ENCODE measurements around the gene GPT2.

GPT2 gene

DNA sequence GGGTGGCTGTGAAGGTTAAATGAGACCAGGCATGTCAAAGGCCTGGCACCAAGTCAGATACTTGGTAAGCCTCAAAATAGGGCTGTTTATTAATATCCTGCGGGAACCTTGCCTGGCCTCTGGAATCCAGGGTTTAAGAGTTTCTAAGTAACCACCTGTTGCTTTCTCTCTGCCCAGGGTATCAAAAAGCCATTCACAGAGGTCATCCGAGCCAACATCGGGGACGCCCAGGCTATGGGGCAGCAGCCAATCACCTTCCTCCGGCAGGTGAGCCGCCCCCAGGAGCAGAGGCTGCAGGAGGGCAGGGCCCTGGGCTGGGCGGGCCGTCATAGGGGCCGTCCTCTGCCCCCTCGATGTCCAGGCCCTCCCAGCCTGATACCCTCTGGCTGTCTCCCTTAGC, 13.3 kb downstream of the GPT2 start:
- no peak for DNase-seq

DNA sequence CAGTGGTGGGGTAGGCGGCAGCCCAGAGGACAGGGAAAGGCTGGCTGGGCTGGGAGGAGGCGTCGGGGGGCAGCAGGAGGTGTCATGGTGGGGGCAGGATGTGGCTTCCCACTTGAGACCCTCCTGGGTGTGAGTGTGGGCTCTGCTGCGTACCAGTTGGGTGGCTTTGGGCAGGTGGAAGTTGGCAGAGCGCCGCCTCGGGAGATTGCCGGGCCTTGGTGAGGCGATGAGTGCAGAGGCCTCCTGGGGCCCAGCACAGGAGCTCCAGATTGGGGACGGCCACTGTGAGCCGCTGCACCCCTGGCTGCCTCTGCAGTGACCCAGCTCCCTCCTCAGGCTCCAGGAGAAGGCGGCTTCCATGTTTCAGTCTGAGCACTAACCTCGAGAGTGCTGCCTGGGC, 13.8 kb downstream of the GPT2 start:
- DNase-seq, result no peak

DNA sequence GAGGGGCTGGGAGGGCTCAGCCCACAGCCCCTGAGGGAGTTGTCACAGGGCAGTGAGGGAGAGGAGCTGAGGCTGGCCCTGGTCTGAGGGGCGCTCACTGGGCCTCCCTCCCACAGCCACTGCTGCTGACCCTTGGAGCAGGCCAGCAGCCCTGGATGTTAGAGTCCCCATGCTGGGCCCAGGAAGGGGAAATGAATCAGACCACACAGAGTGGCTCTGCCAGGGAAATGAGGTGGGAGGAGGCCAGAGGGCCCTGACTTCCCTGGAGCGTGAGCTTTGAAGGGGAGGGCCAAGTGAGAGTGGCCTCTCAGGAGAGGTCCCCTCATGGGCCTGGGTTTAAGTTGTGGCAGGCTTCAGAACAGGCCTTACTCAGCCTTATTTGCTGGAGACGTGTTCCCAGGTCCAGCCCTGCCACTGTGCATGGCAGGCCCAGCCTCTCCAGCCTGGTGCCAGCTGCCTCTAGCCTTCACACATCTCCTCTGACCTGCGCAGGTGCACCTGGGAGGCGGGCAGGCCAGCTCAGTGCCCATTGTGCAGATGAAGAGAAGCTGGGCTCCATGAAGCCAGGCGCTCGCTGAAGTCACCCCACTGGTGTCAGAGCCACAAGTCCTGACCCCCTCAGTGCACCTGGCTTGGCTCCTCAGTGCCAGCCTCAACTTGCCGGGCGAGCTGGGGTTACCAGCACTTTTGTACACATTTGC, 15.4 kb downstream of the GPT2 start:
- DNase-seq, result peak; percentile 58 to 69 (median 62)

DNA sequence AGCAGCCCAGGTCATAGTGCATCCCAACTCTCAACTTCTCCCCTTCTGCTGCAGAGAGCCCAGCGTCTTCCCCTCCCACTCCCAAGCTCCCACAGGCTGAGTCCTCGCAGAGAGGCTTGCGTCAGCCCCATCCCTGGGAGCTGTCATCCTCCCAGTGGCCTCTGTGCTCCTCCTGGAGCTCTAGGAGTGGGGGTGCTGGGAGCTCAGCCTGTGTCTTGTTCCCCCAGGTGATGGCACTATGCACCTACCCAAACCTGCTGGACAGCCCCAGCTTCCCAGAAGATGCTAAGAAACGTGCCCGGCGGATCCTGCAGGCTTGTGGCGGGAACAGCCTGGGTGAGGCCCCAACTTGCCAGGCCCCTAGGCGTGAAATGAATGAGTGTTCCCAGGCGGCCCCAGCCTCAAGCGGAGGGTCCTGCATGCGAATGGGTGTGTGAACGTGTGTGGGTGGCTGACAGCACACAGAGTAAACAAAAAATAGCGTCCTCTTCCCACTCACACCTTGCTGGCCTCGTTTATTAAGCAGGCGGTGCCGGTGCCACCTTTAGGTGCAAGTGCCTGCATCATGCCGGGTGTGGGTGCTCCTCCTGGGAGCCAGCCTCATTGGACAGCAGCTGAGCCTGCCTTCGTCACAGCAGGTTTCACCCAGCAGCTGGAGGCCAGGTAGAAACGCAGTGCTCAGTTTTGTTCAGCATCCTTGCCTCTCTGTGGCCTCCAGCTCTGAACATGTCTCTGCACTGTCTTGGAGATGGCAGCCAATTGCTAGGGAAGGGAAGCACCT, 16.5 kb downstream of the GPT2 start:
- peak in 1 of 3 donors; percentile 27 for DNase-seq

DNA sequence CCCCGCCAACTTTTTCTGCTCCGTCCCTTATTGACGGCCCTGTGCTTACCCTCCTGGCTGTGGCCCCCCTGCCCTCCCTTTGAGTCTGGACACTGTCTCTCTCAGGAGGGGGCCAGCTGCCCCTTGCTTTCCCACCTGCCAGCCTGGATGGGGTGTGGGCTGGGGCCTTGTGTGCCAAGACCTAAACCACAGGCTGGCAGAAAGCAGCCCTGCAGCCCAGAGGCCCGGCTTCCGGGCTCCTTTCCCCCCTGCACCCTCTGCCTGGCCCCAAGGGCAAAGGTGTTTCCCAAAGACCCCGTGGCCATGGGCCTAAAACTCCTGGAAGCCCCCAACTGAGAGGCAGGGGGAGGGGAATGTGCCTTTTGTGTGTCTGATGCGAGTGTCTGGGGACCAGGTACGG, 17.5 kb downstream of the GPT2 start:
- DNase-seq, result no peak

DNA sequence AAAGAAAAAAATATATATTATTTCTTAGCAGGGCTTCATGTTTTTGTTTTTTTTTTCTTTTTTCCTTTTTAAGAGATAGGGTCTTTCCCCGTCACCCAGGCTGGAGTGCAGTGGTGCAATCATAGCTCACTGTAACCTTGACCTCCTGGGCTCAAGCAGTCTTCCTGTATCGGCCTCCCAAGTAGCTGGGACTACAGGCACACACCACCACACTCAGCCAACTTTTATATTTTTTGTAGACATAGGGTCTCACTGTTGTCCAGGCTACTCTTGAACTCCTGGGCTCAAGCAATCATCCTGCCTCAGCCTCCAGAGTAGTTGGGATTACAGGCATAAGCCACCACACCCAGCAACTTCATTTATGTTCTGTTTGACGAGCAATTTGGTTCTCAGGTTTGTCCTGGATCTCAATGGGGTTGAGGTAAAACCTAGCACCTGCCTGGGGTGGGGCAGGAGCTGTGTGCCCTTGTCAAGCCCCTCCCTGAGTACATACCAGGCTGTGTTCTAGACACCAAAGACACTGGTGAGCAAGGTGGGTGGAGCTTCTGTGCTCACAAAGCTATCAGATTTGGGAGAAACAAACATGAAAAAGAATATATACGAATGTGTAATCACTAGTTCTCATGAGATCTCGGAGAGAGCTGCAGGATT, 19.2 kb downstream of the GPT2 start:
- DNase-seq, result no peak

DNA sequence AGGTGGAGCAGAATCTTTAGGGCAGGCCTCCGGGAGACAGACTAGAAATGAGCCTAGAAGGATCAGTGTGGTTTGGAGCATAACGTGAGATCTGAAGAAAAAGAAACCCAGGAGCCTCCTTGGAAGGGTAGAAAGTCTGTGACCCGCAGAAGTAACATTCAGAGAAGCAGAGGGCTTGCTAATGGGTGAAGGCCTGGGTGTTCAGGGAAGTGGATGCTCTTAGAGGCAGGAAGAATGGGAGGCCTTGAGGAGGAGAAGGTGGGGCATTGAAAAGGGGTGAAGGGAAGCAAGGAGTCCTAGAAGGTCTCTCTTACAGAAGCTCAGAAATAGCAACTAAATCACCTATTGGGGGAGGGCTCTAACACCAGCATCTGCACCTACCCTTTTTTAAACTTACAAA, 20.3 kb downstream of the GPT2 start:
- DNase-seq, result no peak

DNA sequence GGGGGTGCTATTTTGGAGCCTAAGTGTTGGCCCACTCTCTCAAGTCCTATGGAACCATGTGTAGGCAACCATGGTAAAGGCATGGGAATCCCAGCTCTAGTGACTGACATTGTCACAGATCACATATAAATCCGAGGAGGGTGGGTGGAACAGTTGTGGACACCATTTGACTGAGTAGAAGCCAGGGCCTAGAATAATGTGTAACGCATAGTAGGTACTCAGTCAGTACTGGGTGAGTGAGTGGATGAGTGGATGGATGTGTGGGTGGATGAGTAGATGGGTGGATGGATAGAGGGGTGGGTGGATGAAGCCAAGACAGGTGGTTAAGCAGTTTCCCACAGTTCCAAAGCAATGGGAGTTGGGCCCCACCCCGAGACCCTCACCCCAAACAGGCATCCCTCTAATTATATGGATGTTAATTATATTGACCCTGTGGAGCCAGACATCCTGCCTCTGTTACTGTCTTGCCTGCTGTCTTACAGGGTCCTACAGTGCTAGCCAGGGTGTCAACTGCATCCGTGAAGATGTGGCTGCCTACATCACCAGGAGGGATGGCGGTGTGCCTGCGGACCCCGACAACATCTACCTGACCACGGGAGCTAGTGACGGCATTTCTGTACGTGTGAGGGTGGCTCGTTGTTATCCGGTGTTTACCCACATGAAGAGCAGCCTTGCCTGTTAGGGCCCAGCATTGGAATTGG, 22.3 kb downstream of the GPT2 start:
- DNase-seq, result no peak

DNA sequence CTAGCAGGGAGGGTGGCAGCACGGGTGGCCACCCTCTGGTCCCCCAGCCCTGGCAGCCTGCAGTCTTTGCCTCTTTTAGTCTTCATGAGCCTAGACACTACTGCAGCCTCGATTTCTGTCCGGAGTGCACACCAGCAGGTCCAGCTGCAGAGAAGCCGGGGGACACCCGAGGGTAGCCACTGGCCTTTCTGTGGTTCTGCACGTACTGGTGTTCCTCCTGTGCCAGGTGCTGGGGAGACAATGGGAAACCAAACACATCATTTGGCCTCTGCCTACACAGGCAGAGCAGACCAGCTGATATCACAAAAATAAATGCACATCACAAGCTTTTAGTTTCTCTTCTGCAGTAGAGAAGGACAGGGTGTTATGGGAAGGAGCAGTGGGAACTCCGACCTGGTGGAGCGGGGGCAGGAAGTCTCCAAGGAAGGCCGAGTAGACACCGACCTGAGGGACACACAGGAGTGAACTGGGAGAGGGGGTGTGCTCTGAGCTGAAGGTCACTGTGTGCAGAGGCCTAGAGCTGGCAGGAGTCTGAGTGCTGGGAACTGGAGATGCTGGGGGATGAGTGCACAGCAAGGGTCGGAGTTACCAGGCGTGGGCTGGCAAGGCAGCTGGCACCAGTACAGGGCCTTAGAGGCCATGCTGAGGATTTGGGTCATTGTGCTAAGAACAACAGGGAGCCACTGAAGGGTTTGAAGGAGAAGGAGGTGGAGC, 23.1 kb downstream of the GPT2 start:
- DNase-seq, result no peak

DNA sequence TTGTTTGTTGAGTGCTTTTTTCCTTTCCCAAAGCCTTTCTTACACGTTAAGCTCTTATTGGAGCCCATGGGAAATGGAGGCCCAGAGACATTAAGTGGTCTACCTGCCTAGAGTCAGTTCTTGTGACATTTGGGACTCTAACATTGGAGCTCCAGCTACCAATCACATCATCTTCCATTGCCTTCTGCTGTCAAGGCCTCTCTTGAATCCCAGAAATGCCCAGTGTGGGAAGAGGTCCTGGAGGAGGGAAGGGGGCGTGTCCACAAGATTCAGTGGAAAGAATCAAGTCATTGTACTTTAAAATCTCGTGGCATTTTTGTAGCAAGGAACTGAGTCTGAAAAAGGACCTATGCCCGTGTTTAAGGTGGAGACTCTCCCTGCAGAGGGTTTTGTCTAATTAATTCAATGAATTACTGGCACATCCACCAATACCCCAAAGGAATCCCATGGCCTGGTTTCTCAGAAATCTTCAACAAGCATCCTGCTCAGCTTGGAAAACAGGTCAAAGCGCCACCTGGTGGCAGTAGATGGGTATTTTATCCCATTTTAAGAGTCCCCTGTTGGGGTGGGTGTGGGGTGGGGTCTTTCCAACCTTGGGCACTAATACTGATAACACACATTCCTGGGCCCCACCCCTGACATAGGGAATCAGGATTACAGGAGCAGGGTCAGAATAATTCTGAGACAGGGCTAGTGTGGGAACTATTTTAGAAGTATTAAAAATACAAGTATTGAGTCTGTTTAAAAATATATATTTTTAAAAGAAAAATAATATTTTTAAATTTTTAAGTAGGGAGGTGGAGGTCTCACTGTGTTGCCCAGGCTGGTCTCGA, 24.6 kb downstream of the GPT2 start:
- peak; percentile 75 to 85 (median 79) for DNase-seq

DNA sequence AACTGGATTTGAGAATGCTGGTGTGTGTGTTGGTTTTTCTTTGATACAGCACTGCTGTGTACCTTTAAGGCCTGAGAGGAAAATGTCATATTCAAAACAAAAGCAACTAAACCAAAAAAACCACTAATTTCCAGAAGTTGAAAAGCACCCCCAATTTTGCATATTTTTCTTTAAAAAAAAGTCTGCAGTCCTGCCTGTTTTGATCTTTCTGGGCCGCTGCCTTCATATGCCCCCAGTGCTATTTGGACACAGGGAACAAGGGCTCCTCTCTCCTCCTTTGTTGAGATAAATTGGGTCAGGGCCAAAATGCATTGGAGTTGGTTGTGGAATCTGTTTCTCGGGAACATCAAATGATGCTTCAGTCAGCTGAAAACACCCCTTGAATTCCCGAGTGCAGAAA, 26.9 kb downstream of the GPT2 start:
- DNase-seq, result no peak

DNA sequence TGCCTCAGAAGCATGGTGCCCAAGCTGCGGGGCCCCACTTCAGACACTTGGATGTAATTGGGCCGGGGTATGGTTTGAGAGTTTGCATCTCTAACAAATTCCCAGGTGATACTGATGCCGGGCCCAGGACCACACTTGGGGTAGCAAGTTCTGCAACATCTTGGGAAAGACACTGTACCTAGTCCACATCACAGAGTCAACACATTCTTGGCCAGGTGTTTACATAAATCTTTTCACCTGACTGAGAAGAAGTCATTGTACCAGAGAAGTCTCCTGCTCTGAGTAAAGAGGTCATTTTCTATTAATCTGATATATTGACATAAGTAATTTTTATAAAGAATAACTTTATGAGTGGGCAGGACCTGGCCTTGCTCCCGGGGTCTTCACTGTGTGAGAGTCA, 27.5 kb downstream of the GPT2 start:
- DNase-seq, result no peak

DNA sequence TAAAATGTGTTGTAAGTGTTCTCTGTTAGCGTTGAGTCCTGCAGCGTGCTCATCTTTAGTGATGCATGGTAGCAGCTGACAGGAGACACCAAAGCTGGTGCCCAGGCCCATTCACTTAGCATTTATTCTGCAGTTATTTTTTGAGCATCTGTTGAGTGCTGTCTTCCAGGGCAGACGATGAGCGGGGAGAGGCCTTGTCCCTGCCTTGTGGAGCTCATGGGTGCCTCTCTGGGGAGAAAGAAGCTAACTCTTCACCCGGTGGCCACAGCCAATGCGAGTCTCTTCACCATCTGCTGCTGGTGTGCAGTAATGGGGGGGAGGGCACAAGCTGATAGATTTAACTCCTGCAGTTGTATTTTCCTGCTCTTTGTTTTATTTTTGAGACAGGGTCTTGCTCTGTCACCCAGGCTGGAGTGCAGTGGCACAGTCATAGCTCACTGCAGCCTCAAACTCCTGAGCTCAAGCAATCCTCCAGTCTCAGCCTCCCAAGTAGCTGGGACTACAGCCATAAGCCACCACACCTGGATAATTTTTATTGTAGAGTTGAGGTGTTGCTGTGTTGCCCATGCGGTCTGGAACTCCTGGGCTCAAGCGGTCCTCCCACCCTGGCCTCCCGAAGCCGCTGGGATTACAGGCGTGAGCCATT, 30.5 kb downstream of the GPT2 start:
- no peak for DNase-seq

DNA sequence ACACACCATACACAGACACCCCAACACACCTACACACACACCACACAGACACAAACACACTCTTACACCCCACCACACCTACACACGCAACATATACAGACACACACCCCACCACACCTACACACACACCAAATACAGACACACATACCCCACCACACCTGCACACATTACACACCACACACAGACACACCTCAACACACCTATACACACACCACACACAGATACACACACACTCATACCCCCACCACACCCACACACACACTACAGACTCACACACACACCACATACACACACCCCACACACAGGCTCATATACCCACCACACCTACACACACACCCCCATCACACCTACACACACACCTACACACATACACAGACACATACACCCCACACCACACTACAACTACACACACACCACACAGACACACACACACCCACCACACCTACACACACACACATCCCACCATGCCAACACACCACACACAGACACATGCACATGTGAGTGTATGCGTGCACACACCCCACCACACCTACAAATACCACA, 31.4 kb downstream of the GPT2 start:
- DNase-seq, result no peak

DNA sequence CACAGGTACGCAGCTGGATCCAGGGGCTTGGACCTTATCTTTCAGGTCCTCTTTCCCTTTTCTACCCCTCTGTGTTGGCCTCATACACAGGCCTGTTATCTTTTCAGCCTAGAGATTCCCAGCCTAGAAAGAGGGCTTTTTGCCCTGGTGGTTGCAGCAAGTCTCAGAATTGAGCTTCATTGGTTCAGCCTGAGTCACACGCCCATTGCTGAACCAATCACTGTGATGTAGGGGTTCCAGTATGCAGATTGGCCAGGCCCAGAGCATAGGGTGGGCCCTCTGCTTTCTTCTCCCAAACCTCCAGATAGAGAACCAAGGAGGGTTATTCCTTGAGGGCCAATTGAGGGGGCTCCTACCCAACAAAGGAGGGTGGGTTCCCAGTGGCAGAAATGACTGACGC, 32.8 kb downstream of the GPT2 start:
- DNase-seq, result no peak

DNA sequence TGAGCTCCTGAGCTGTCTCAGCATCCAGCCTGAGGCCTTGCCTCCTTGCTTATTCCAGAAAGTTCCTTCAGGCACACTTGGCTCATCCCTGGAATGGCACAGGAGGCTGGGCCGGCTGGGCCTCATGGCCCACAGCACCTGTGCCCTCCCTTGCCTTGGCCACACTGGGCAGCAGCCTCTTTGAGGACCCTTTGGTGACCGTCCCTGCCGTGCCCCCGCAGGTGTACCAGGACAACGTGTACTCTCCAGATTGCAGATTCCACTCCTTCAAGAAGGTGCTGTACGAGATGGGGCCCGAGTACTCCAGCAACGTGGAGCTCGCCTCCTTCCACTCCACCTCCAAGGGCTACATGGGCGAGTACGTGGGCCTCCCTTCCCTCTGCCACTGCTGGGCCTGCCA, 34.2 kb downstream of the GPT2 start:
- DNase-seq, result no peak

DNA sequence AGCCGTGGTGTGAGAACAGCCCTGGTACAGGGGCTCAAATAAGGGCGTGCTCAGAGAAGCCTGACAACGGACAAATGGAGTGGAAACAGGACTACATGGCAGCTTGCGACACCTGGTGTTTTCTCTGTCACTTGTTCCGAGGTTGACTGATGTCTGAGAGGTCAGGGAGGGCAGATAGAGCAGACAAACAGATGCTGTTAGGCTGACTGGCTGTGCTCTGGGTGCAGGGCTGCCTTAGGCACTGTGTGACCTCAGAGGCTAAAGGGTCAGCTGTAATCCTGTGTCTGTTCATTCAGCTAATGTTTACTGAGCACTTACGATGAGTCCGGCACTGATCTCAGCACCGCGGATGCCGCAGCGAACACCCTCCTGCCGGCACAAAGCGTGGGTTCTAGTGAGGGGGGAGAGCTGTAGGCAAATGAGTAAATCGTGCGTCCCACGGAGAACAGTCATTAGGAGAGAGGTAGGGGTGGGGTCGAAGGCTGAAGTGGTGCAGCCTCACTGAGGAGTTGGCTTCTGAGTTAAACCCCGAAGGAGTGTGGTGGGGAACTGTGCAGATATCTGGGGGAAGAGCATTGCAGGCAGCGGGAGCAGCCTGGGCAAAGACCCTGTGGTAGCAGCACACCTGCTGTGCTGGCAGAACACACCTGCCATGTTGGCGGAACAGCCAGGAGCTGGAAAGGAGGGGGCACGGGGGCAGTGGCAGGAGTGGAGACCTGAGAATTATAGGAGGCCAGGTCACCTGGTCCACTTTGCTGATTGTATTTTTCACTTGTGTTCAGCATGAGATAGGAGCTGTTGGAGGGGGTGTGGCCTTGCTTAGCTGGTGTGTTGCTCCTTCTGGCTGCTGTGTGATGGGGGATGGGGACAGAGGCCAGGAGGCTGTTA, 35.0 kb downstream of the GPT2 start:
- no peak for DNase-seq

DNA sequence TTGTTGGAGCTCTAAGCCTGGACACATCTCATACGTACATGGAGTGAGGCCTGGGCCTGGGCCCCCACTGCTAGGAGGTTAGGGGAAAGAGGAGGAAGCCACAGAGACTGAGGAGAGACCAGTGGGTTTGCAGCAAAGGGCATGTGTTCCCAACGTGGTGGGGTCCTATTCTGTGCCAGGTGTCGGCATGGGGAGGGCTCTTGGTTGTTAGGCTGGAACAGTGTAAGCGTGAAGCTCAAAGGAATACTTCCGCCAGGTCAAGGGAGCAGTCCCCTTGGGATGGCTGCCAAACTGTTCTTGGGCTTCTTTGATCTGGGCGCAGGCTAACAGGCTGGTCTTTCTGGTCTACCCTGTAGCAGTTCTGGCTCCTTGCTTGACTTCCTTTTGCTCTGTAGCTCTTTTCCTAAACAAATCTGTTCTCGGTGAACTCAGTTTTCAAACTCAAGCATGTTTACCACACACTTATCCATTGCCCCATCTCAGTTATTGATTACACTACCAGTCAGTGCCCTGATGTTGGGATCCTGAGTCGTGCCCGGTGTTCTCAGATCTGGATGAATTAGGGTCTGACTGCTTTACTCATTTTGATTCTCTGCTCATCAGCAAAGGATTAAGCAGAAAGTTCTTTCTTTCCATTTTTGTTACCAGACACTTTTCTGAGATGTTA, 36.4 kb downstream of the GPT2 start:
- DNase-seq, result no peak

DNA sequence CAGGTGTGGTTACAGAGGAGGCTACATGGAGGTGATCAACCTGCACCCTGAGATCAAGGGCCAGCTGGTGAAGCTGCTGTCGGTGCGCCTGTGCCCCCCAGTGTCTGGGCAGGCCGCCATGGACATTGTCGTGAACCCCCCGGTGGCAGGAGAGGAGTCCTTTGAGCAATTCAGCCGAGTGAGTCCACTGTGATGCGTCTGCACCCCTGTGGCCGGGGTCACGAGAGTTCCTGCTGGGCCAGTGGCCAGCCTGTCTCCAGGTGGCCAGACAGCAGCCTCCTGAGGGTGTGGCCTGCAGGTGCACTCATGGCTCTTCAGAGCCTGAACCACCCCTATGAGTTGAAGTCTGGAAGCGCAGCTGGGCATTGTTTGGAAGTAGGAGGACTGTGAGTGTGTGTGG, 38.1 kb downstream of the GPT2 start:
- no peak for DNase-seq
